ENCODE results near the gene CSRNP3.

DNA sequence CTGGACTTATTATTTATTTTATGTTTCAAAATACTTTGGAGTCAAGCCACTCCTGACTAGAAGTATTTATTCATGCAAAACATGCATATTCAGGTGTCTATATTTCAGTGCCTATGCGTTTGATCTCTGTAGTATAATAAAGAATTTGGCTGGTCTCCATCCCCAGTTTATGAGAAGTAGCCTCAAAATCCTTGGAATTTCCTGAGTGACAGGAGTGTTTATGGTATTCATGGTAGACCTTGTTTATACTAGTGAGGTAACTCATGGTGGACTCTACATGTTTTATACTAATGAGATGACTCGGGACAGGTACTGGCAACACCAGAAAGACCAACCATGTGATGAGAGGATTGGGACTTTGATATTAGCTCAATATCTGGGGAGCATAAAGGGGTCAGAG, 43.9 kb upstream of the CSRNP3 start:
- TF ChIP-seq POLR2A (IDR thresholded peaks at IDR 0.05; ENCODE audit: low read length) = no peak
- no peak for TF ChIP-seq GATA1 (IDR thresholded peaks at IDR 0.05; ENCODE audit: low read depth, low read length)

Data from erythroblast (primary cell).